ENCODE measurements around the gene TMEM132D.

TMEM132D gene

GRCh38 chr12:129207084-129207483 is 696.7 kb downstream of the TMEM132D start:
- no peak for DNase-seq (ENCODE audit: low read depth, low spot score)
- H3K4me3 ChIP-seq (ENCODE audit: low read depth, low read length) = no peak overlapping the region
- no peak for TF ChIP-seq CTCF (IDR thresholded peaks at IDR 0.05; ENCODE audit: insufficient read depth, low read length, missing control alignments)
- POLR2A ChIA-PET = no interaction called here
- CTCF ChIA-PET = no interaction called here

DNA sequence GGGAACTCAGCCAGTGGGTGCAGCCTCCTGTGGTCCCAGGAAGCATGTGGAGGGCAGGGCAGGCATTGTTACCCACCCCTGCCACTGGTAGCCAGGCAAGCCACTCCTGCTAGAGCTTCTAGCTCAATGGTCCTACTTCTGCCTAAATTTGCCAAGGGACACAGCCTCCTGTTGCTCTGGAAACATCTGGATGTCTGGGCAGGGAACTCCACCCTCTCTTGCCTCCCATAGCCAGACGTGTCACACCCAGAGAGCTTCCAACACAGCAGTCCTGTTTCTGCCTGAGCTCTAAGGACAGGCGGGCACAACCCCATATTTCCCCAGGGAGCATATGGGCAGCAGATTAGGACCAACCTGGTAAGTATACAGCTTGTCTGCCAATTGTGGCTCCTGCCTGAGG is 700.4 kb downstream of the TMEM132D start:
- CTCF ChIA-PET = interaction anchor here (0.7 kb wide), 1 partner anchor 11 kb away, joined by 3 read pairs; no protein-coding TSS in a partner anchor
- no peak overlapping the region for H3K4me3 ChIP-seq (ENCODE audit: low read depth, low read length)
- DNase-seq (ENCODE audit: low read depth, low spot score) = no peak
- POLR2A ChIA-PET = no interaction called here
- no peak for TF ChIP-seq CTCF (IDR thresholded peaks at IDR 0.05; ENCODE audit: insufficient read depth, low read length, missing control alignments)

GRCh38 chr12:129202109-129202814 is 701.6 kb downstream of the TMEM132D start:
- H3K4me3 ChIP-seq (ENCODE audit: low read depth, low read length) = no peak overlapping the region
- DNase-seq (ENCODE audit: low read depth, low spot score) = no peak
- POLR2A ChIA-PET = no interaction called here
- CTCF ChIA-PET = interaction anchor here (0.7 kb wide), 1 partner anchor 10 kb away, joined by 3 read pairs; no protein-coding TSS in a partner anchor
- TF ChIP-seq CTCF (IDR thresholded peaks at IDR 0.05; ENCODE audit: insufficient read depth, low read length, missing control alignments) = no peak

- ChIA-PET CTCF (no interaction called here), POLR2A (no interaction called here)
- no peak overlapping the region for H3K4me3 ChIP-seq (ENCODE audit: low read depth, low read length)
- no peak for TF ChIP-seq CTCF (IDR thresholded peaks at IDR 0.05; ENCODE audit: insufficient read depth, low read length, missing control alignments)
- no peak for DNase-seq (ENCODE audit: low read depth, low spot score)
These were observed 702.8 kb downstream of the TMEM132D start for GRCh38 chr12:129201029-129201428.

GRCh38 chr12:129200576-129200975 is 703.2 kb downstream of the TMEM132D start:
- H3K4me3 ChIP-seq (ENCODE audit: low read depth, low read length) = no peak overlapping the region
- ChIA-PET CTCF (no interaction called here), POLR2A (no interaction called here)
- TF ChIP-seq CTCF (IDR thresholded peaks at IDR 0.05; ENCODE audit: insufficient read depth, low read length, missing control alignments) = no peak
- DNase-seq (ENCODE audit: low read depth, low spot score) = no peak

- CTCF ChIA-PET = no interaction called here
- TF ChIP-seq CTCF (IDR thresholded peaks at IDR 0.05; ENCODE audit: insufficient read depth, low read length, missing control alignments) = no peak
- no peak for DNase-seq (ENCODE audit: low read depth, low spot score)
- no peak overlapping the region for H3K4me3 ChIP-seq (ENCODE audit: low read depth, low read length)
- POLR2A ChIA-PET = no interaction called here
These were observed 706.9 kb downstream of the TMEM132D start for GRCh38 chr12:129196927-129197326.
